Smooth muscle cell of the brain vasculature (primary cell): ENCODE results near the gene IPO4.

ENCODE experiments used
- DNase-seq: peaks from one replicate; pipeline ENCODE4 v3.0.0-alpha.2; 2012; ENCODE audit warnings: low read depth, low spot score

The IPO4 gene

DNA sequence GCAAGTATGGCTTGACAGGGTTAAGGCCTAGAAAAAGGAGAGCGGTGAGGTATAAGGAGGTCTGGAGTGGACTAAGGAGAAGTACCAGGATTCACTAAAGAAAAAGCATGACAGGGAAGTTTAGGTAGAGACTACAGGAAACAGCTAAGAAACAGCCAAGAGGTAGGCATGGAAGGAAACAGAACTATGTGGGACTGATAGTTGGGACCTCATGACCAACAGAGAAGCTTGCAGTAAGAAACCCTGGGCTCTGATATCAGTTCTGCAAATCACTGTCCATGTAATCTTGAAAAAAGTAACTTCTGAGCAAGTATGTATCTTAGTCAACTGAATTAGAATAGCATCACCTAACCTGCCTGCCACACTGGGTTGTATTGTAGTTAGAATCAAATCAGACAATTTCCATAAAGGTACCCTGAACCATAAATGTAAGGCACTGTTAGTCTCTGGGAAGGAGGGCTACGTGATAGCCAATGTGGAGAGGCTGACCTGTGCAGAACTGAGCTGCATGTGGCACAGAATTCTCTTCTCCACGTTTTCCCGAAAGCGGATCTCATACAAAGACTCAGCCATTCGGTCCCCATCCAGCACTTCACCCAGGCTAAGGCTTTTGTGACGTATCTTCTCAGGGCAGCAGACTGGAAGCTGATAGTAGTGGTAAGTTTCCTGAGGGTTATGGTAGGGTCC lies 5.7 kb upstream of the IPO4 start:
- DNase-seq, result no peak

DNA sequence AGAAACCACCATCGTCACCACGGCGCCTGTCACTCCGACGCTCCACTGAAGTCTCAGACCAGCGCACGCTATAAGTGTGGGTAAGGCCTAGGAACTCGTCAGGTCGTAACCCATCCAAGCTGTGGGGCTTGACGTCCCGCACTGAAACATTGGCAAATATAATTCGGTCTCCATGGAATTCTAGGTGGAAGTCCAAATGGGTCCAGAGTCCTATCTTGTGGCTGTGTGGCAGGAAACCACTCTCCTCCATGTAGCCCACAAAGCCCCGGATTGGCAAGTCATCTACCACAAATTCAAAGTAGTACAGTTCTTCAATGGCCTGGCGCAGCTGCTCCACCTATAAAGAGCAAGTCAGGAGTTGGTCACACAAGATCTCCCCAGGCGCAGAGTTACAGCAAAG lies 4.3 kb upstream of the IPO4 start:
- DNase-seq, result no peak

DNA sequence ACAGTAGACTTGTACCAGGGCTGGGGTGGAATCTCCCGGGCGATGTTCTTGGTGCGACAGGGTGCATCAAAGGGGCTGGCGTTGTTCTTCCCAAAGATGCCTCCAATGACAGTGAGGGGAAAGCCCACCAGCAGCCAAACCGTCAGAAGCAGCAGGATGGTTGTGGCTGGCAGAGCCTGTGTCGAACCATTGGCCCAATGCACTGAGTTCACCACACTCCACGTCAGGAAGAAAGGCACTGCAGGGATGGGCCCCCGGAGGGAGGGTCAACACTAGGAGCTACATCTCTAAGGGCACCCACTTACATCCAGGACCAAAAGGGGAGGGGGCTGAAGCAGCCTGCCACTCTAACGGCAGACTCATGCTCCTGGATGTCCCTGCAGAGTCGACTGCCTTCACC lies 1.8 kb upstream of the IPO4 start:
- no peak for DNase-seq

DNA sequence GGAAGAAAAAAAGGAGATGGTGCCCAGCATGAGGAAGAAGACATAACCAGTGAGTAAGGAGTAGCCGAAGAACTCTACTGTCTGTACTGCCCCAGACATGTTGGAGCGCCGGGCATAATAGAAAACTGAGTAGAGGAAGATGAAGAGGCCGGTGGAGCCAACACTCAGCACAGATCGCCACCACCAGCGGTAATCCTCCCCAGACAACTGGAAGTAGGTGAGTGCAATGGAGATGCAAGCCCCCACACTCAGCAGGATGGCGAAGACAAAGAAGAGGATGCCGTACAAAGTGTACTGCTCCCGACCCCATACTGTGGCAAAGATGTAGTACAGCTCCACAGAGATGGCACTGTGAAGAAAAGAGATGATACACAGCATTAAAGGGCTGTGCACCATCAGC lies 844 bp upstream of the IPO4 start:
- DNase-seq, result no peak

DNA sequence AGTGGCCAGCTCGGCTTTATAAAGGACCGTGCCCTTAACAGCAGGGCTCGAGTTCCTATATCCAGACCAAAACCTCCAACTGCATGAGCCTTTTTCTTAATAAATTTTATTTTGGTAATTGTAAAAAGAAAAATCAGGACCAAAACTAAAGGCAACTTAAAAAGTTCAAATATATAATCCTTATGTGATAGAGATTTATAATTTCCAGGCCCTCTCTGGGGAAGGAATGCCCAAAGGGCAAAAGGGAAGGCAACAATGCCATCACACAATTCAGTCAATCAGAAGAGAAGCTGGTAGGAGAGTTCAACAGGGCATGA lies 401 bp upstream of the IPO4 start:
- no peak for DNase-seq

DNA sequence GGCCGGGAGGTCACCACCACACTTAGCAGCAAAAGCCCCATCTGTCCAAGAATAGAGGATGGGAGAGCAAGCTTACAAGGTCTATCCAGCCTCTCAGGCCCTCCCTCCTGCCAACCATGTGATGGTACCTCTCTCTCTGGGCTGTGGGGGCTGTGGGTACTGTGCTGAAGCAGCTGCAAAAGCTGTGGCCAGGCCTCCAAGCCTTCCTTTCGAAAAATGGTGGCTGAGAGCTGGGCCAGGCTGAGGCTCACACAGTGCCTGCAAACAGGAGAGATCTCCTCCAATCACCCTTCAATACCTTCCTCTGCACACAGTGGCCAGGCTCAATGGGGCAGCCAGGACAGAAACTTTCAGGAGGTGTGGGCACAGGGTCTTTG lies 1.1 kb downstream of the IPO4 start:
- DNase-seq, result no peak

DNA sequence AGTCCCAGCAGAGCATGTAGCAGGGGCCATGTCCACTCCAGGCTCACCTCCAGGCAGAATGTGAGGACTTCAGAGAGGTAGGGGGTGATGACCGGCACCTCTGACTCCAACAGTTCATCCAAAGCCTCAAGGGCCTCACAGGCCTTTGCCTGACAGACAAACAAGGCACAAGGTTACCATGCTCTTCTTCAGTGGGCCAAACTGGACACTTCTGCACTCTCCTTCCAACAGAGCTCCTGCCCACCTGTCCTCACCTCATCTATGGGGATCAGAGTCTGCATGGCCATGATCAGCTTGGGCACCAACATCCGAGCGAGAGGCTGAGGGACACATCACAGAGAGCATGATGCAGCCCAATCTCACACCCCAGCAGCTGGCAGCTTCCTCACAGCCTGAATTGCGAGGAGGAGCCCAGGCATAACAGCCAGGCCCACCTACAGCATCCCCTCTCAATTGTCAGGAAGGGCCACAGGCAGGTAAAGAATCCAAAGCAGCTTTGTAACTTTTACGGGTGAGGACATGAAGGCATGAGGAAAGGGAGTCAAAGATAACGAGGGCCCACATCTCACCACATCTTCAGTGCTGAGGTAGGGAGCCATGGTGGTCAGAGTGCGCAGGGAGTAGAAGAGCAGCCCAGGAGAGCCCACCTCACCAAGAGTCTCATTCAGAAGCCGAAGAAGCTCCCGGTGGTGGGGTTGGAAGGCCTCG lies 1.6 kb downstream of the IPO4 start:
- DNase-seq, result no peak

DNA sequence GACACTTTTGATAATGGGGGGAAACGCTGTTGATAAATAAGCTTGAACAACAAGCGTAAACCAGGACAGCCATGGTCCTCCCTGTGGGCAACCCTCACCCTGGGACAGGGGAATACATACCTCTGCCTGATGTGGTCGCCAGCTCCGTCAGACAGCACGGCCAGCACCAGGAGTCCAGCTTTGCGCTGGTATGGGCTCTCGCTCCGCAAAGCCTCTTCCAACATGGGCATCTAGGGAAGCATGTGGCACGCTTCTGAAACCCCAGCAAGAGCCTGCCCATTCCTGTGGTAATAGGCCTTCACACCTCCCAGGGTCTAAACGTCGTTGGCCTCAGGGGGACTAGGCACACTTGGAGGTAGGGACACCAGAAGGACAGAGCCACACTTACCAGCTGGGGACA lies 2.9 kb downstream of the IPO4 start:
- no peak for DNase-seq

DNA sequence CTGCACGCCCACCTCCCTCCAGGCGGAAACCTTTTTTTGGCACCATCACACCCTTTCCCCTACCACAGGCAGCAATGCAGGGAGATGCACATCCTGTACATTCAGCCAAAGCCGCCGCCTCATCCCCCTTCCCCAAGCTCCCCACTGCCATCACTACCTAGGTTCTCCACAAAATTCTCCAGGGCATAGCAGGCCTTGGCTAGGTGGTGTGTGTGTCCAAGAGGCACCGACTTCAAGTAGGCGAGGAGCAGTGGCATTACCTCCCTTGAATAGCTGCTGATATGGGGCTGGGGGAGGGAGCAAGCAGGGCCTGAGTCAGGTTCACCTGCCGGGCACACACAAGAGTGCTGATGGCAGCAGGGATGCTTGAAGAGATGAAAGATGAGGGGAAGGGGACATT lies 3.6 kb downstream of the IPO4 start:
- DNase-seq, result no peak

DNA sequence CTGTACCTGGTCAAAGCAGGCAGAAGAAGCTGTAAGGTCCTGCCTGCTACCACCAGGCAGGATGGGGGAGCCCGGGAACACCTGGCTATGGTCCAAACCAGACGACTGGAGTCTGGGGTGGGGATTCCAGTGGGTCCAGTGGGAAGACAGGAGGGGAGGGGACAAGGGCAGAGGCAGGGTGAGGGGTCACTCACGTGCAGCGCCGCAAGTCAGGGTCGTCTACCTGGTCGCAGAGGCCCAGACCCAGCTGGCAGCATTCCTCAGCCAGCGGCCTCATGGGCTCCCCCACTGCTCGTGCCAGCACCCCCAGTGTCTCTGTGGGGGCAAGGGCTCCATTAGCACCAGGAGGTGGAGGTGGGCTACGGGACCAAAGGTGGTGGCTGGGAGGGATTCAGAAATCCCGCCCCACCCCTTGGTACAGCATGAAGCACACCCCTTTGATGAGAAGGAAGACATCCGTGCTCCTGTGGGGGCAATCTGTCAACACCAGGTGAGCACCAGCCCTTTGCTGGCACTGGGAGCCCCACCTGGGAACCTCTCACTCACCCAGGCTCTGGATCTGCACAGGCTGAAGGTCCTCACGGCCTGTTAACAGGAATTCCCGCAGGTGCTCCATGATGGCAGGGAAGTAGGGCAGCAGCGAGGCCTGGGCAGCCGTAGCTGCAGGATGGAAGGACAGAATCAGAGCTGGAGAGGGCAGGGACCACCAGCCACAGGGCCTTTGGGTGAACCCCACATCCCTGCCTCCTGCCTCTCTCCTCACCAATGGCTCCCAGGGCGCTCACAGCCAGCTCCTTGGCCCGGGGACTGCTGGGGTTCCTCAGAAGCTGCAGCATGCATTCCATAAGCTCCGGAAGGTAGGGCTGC lies 4.3 kb downstream of the IPO4 start:
- no peak for DNase-seq

DNA sequence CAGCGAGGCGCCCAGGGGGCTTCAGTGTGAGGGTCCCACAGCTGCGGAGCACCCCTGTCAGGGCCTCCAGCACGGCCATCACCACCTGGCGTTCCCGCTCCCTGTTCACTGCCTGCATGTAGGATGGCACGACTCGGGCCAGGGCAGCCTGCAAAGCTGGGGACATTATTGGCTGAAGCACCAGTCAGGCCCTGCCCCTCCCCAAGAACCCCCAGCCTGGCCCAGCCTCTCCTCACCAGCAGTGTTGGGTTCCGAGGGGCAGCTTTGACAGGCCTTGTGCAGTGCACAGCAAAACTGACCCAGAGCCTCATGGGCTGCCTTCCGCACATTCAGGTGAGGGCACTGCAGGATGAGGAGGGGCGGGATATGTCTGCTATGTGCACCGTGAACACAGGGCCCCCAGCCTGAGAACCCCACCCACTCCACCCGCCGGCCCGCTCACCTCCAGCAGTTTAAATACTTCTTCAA lies 5.6 kb downstream of the IPO4 start:
- DNase-seq, result no peak

DNA sequence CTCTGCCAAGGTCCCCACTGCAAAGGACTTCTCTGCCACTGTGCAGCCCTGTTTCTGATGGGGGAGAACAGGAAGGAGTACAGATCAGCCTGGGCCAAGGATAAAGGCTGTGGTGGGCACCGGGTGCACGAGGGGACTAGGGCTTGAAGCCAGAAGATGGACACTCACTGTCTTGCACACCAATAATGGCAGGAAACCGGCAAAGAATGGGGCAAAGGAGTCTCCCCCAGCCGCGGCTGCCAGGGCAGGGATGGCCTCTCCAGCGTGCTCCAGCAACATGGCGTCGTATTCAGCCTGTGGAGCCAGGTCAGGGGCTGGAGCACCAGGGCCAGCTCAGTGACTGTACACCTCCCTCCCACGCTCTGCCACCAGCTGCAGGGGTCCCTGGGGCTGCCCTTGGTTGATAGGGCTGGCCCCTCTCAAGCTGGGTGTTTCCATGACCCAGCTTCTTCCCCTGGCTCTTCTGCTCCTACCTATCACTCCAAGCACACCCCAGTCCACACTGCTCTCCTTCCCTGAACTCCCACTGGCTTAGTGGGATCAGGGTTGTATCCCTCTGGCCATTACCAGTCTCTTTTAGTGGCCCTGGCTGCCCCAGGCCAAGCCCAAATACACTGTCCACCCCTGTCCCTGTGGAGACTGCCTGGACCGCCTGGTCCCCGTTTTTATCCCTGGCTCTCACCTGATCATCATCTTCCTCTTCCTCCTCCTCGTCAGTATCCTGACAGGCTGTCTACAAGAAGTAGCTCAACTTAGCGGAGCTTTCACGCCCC lies 6.3 kb downstream of the IPO4 start:
- DNase-seq, result no peak

DNA sequence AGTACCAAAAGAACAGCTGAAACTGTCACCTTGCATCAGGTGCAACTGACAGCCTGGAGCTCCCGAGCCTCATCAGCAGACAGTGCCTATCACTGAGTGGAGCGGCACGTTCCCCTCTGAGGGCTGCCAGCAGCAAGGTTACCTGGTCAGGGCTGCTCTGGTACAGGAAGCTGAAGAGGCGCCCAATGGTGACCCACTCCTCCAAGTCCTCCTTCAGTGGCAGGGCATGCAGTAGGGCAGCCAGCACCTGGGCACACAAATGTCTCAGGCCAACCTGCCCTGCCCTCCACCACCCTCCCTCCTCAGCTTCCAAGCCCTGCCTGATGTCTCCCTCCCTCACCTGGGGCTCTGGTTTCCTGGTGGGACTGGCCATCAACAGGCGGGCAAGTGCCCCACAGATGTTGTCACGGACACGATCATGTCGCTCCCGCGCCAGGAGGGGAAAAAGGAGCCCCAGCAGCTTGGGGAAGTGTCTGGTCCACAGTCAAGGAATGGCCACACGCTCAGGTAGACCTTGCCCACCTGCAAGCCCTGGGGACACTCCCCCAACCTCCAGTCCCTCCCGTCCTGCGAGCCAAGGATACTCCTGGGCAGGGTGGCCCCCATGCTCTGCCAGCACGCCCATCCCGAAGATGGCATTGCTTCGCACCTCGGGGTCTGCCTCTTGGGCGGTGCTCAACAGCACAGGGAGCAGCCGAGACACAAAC lies 7.1 kb downstream of the IPO4 start:
- no peak for DNase-seq

DNA sequence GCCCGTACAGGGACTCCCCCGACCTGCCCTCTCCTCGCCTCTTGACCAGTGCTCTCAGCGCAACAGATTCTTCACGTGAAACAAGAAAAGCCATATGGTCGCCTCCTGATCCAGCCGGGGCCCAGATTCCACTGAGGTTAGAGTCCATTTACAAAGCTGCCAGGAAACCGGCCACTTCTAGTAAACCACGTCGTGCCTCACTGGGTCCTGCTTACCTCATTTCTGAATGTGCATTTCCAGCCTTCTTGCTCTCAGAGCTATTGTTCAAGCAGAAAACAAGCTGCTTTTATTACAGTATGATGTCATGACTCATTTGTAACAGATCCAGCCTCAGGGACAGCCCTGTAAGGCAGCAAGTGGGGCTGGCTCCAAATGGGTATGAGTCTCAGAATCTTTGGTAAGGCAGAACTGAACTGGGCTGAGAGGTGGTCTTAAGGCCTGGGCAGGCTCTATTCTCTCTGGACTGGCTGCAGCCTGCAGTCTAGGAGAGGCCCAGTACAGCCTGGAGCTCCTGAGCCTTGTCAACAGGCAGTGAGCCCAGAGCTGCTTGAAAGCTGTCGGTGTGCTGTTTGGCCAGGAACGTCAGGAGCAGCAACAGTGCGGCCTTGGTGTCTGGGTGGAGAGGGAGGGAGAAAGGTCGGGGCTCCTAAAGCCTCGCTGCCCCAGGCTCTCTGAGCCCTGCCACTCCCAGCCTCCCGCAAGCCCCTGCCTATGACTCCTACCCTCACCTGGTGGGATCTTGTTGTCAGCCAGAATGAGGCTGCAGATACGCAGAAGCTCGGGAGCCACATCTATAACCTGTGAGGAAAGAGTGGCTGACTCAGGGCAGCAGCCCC lies 8.4 kb downstream of the IPO4 start:
- DNase-seq, result no peak

DNA sequence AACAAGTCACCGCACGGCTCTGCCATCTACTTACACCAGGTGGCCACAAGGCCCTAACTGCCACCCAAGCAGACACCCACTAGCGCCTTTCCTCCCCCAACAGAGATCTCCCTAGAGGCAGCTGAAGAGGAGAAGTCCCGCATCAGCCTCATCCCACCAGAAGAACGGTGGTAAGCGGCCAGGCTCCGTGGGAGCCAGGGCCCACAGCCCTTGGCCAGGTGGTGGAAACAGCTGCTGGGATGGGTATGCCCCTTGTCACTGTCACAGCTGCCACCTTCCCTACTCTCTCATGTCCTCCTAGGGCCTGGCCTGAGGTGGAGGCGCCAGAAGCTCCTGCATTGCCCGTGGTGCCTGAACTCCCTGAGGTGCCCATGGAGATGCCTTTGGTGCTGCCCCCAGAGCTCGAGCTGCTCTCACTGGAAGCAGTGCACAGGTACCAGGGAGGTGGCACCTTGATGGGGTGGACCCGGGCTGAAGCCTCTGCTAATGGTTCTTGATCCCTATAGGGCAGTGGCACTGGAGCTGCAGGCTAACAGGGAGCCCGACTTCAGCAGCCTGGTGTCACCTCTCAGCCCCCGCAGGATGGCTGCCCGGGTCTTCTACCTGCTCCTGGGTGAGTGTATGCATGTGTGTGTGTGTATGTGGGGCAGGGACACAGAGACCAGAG lies 9.2 kb downstream of the IPO4 start:
- DNase-seq, result no peak

DNA sequence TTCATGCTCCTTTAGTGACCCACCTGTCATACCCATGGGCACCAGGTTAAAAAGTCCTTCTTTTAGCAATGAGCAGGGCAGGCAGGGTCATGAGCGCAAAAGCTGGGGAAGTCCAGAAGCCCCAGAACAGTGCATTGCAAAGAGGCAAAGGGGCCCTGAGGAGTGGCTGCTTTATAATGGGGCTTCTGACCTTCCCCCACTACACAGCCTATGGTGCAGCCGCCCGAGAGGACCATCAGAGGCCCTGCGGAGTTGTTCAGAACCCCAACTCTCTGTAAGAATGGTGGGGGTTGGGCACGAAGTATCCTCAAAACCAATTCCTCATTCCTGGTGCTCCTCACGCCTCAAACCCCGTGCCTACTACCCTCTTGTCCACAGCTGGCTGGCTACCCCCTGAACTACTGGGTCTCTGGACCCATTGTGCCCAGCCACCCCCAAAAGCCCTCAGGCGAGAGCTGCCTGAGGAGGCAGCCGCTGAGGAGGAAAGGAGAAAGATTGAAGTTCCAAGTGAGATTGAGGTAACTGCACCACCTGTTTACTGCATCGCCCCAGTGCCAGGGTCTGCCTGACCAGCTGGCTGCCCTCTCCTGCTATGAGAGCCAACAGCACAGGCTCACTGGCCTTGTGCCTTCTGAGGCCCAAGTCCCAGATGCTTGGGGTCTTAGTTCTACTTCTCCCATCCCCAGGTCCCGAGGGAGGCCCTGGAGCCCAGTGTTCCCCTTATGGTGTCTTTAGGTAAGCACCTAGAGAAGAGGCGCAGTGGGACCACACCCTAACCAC lies 10.0 kb downstream of the IPO4 start:
- DNase-seq, result no peak

DNA sequence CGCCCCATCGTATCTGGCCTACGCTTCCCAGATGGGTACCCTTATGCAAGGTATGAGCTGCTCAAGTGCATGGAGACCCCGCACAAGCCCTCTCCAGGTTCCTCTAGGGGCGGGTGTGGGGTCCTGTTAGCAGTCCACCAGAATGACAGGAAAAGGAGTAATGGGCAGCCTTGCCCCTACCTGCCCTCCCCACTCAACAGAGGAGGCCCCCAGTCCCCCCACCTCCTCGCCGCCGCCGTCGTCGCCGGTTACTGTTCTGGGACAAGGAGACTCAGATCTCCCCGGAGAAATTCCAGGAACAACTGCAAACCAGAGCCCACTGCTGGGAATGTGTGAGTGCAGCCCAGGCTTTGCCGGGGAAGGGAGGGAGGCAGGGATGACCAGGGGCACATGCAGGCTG lies 10.7 kb downstream of the IPO4 start:
- DNase-seq, result no peak

DNA sequence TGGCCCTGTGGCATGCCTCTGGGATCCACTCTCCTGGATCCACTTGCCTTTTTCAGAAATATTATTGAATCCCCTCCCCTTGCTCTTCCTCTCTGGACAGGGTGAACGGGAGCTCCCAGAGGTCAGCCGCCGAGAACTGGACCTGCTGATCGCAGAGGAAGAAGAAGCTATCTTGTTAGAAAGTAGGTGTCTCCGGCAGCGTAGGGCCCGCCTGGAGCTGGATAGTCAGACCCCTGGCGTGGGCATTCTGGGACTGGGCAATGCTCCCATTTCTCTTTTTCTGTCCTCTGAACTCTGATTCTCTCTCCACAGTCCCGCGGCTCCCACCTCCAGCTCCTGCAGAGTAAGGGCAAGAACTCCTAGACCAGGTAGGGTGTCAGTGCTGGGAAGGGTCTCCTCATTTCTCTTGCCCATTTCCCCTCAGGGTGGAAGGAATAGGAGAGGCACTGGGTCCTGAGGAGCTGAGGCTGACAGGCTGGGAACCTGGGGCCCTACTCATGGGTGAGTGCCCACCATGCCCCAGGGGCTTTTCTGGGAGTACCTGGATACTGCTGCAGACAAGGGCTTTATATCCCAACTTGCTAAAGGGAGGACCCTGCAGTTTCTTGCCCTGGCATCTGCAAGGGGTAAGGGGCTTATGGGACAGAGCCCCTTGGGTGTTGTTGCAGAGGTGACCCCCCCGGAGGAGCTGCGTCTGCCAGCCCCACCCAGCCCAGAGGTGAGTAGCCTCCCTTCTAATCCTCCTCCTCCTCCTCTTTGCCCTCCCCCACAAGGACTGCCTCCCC lies 11.4 kb downstream of the IPO4 start:
- no peak for DNase-seq
